ENCODE measurements around the gene CBX8. TPM values are rescaled to one million over a fixed set of nuclear protein-coding genes. Genes with fewer than 3 reads are reported as not detected.

CBX8 gene
- total RNA-seq, 4 donors from 2014 or later, result 1.7 to 3.5 (median 2.7) TPM

- H3K27me3 ChIP-seq, result peaks cover 37% of the 10 kb centered on the region
- no peak for DNase-seq
- no peak overlapping the region for H3K4me3 ChIP-seq (replicated peaks in 1 of 3)
- no peaks in the 10 kb centered on the region for H3K36me3 ChIP-seq
- no peak for TF ChIP-seq CTCF (IDR thresholded peaks at IDR 0.05)
- no peak overlapping the region for H3K27ac ChIP-seq
- H3K9me3 ChIP-seq, result no peaks in the 10 kb centered on the region
- peaks cover 6 to 9% of the 10 kb centered on the region in 2 donors for H3K4me1 ChIP-seq
- WGBS, 2 donors, result 78% methylated on average over 5 of the region's 5 CpGs
- intact Hi-C loops (cut with DNase I), result loop anchor here (5.0 kb wide), 1 partner anchor 204 kb away; no protein-coding TSS in a partner anchor
Observed at GRCh38 chr17:79788455-79788854, 8.4 kb downstream of the CBX8 start.

- no peak for DNase-seq
- H3K27me3 ChIP-seq, result peaks cover 26% of the 10 kb centered on the region
Observed at GRCh38 chr17:79786930-79787643, 9.8 kb downstream of the CBX8 start.

GRCh38 chr17:79785900-79786810, 10.7 kb downstream of the CBX8 start:
- WGBS, 2 donors, result 90 to 92% methylated on average over 8 to 14 of the region's 15 CpGs
- intact Hi-C loops (cut with DNase I), result loop anchor here (5.0 kb wide), 1 partner anchor 206 kb away; no protein-coding TSS in a partner anchor
- H3K36me3 ChIP-seq, result no peaks in the 10 kb centered on the region
- no peak for DNase-seq
- peaks cover 16% of the 10 kb centered on the region for H3K27me3 ChIP-seq
- no peaks in the 10 kb centered on the region for H3K9me3 ChIP-seq
- H3K4me1 ChIP-seq, result peaks cover 6 to 9% of the 10 kb centered on the region in 2 donors
- H3K27ac ChIP-seq, result no peak overlapping the region
- H3K4me3 ChIP-seq (replicated peaks in 1 of 3), result no peak overlapping the region
- TF ChIP-seq POLR2A (IDR thresholded peaks at IDR 0.05) (no peak), CTCF (IDR thresholded peaks at IDR 0.05) (no peak)

More at GRCh38 chr17:79786930-79787643, 9.8 kb downstream of the CBX8 start:
- Histone ChIP-seq H3K4me1 (peaks cover 6 to 9% of the 10 kb centered on the region in 2 donors), H3K9me3 (no peaks in the 10 kb centered on the region), H3K27ac (no peak overlapping the region), H3K4me3 (replicated peaks in 1 of 3) (no peak overlapping the region), H3K36me3 (no peaks in the 10 kb centered on the region)
- TF ChIP-seq POLR2A (IDR thresholded peaks at IDR 0.05), result no peak
- TF ChIP-seq CTCF (IDR thresholded peaks at IDR 0.05), result no peak
- intact Hi-C loops (cut with DNase I), result loop anchor here (5.0 kb wide), 1 partner anchor 205 kb away; no protein-coding TSS in a partner anchor
- 82 to 86% methylated on average over 12 of the region's 12 CpGs for WGBS, 2 donors

GRCh38 chr17:79785017-79785899, 11.6 kb downstream of the CBX8 start:
- DNase-seq, result no peak
- no peak for TF ChIP-seq POLR2A (IDR thresholded peaks at IDR 0.05)
- no peak for TF ChIP-seq CTCF (IDR thresholded peaks at IDR 0.05)
- H3K27me3 ChIP-seq, result peaks cover 8% of the 10 kb centered on the region
- intact Hi-C loops (cut with DNase I), result loop anchor here (5.0 kb wide), 1 partner anchor 207 kb away; no protein-coding TSS in a partner anchor
- no peak overlapping the region for H3K27ac ChIP-seq
- H3K4me1 ChIP-seq, result peaks cover 4 to 8% of the 10 kb centered on the region in 2 donors
- no peaks in the 10 kb centered on the region for H3K36me3 ChIP-seq
- H3K9me3 ChIP-seq, result no peaks in the 10 kb centered on the region
- H3K4me3 ChIP-seq (replicated peaks in 1 of 3), result no peak overlapping the region
- WGBS, 2 donors, result 92 to 94% methylated on average over 13 to 15 of the region's 17 CpGs

Measured in thyroid gland (tissue), 4 donors.